ENCODE data around the gene IRAG1. TPM values are rescaled to one million over a fixed set of nuclear protein-coding genes. Genes with fewer than 3 reads are reported as not detected.

The IRAG1 gene
- polyA plus RNA-seq, 3 donors from 2014 or later = 0.41 TPM; not detected in 2

GRCh38 chr11:10722307-10722706 lies 28.8 kb upstream of the IRAG1 start:
- H3K4me1 Mint-ChIP-seq = no peaks in the 10 kb centered on the region
- no peak overlapping the region for H3K27ac Mint-ChIP-seq
- H3K27me3 Mint-ChIP-seq (ENCODE audit: low read depth in 3 of 3) = peaks cover 0 to 15% (median 1%) of the 10 kb centered on the region in 3 donors
- no peaks in the 10 kb centered on the region for H3K36me3 Mint-ChIP-seq
- DNase-seq = no peak
- H3K9me3 Mint-ChIP-seq = no peaks in the 10 kb centered on the region
- no peak overlapping the region for H3K4me3 Mint-ChIP-seq

GRCh38 chr11:10720881-10721376 lies 27.4 kb upstream of the IRAG1 start:
- Mint-ChIP-seq H3K36me3 (no peaks in the 10 kb centered on the region), H3K27ac (no peak overlapping the region)

GRCh38 chr11:10719616-10720015 lies 26.1 kb upstream of the IRAG1 start:
- H3K4me1 Mint-ChIP-seq = no peaks in the 10 kb centered on the region
- H3K27ac Mint-ChIP-seq = no peak overlapping the region
- no peaks in the 10 kb centered on the region for H3K36me3 Mint-ChIP-seq
- no peak overlapping the region for H3K4me3 Mint-ChIP-seq
- peaks cover 0 to 11% (median 1%) of the 10 kb centered on the region in 3 donors for H3K27me3 Mint-ChIP-seq (ENCODE audit: low read depth in 3 of 3)
- DNase-seq = no peak
- H3K9me3 Mint-ChIP-seq = no peaks in the 10 kb centered on the region

More at GRCh38 chr11:10720881-10721376, 27.4 kb upstream of the IRAG1 start:
- Mint-ChIP-seq H3K9me3 (no peaks in the 10 kb centered on the region), H3K4me1 (no peaks in the 10 kb centered on the region), H3K4me3 (no peak overlapping the region), H3K27me3 (ENCODE audit: low read depth in 3 of 3) (peaks cover 0 to 11% (median 1%) of the 10 kb centered on the region in 3 donors)
- DNase-seq = no peak

GRCh38 chr11:10716543-10717259 lies 23.1 kb upstream of the IRAG1 start:
- no peaks in the 10 kb centered on the region for H3K36me3 Mint-ChIP-seq
- DNase-seq = no peak
- H3K4me3 Mint-ChIP-seq = no peak overlapping the region
- H3K4me1 Mint-ChIP-seq = no peaks in the 10 kb centered on the region
- no peaks in the 10 kb centered on the region for H3K9me3 Mint-ChIP-seq
- peak overlapping the region in 1 of 6 donors; percentile 5 for H3K27ac Mint-ChIP-seq
- peaks cover 3 to 9% (median 4%) of the 10 kb centered on the region in 3 donors for H3K27me3 Mint-ChIP-seq (ENCODE audit: low read depth in 3 of 3)

GRCh38 chr11:10716122-10716521 lies 22.6 kb upstream of the IRAG1 start:
- H3K36me3 Mint-ChIP-seq = no peaks in the 10 kb centered on the region
- no peak overlapping the region for H3K4me3 Mint-ChIP-seq
- no peaks in the 10 kb centered on the region for H3K9me3 Mint-ChIP-seq
- DNase-seq = no peak
- peaks cover 3 to 7% (median 4%) of the 10 kb centered on the region in 3 donors for H3K27me3 Mint-ChIP-seq (ENCODE audit: low read depth in 3 of 3)
- no peaks in the 10 kb centered on the region for H3K4me1 Mint-ChIP-seq
- H3K27ac Mint-ChIP-seq = no peak overlapping the region

GRCh38 chr11:10715571-10715970 lies 22.0 kb upstream of the IRAG1 start:
- Mint-ChIP-seq H3K36me3 (no peaks in the 10 kb centered on the region), H3K27ac (no peak overlapping the region), H3K4me3 (no peak overlapping the region), H3K9me3 (no peaks in the 10 kb centered on the region), H3K4me1 (no peaks in the 10 kb centered on the region), H3K27me3 (ENCODE audit: low read depth in 3 of 3) (peaks cover 3 to 7% (median 4%) of the 10 kb centered on the region in 3 donors)
- DNase-seq = no peak

- DNase-seq = no peak
- no peak overlapping the region for H3K4me3 Mint-ChIP-seq
- no peaks in the 10 kb centered on the region for H3K4me1 Mint-ChIP-seq
- no peak overlapping the region for H3K27ac Mint-ChIP-seq
- H3K27me3 Mint-ChIP-seq (ENCODE audit: low read depth in 3 of 3) = peaks cover 0 to 4% (median 1%) of the 10 kb centered on the region in 3 donors
- H3K9me3 Mint-ChIP-seq = no peaks in the 10 kb centered on the region
- H3K36me3 Mint-ChIP-seq = no peaks in the 10 kb centered on the region
Observed at GRCh38 chr11:10709299-10710086, 15.9 kb upstream of the IRAG1 start.

GRCh38 chr11:10708131-10708530 lies 14.6 kb upstream of the IRAG1 start:
- H3K36me3 Mint-ChIP-seq = no peaks in the 10 kb centered on the region
- H3K9me3 Mint-ChIP-seq = no peaks in the 10 kb centered on the region
- H3K4me3 Mint-ChIP-seq = no peak overlapping the region
- peaks cover 0 to 4% (median 4%) of the 10 kb centered on the region in 3 donors for H3K27me3 Mint-ChIP-seq (ENCODE audit: low read depth in 3 of 3)
- DNase-seq = no peak
- no peak overlapping the region for H3K27ac Mint-ChIP-seq
- H3K4me1 Mint-ChIP-seq = no peaks in the 10 kb centered on the region

GRCh38 chr11:10701982-10702381 lies 8.4 kb upstream of the IRAG1 start:
- H3K4me1 Mint-ChIP-seq = no peaks in the 10 kb centered on the region
- no peak overlapping the region for H3K27ac Mint-ChIP-seq
- no peak for DNase-seq
- peaks cover 0 to 6% (median 0%) of the 10 kb centered on the region in 3 donors for H3K27me3 Mint-ChIP-seq (ENCODE audit: low read depth in 3 of 3)
- H3K4me3 Mint-ChIP-seq = no peak overlapping the region
- no peaks in the 10 kb centered on the region for H3K9me3 Mint-ChIP-seq
- H3K36me3 Mint-ChIP-seq = no peaks in the 10 kb centered on the region

- no peak for DNase-seq
- Mint-ChIP-seq H3K27ac (no peak overlapping the region), H3K36me3 (no peaks in the 10 kb centered on the region), H3K4me1 (no peaks in the 10 kb centered on the region), H3K9me3 (no peaks in the 10 kb centered on the region), H3K4me3 (no peak overlapping the region), H3K27me3 (ENCODE audit: low read depth in 3 of 3) (peaks cover 0 to 6% (median 0%) of the 10 kb centered on the region in 3 donors)
Observed at GRCh38 chr11:10699072-10699471, 5.5 kb upstream of the IRAG1 start.

GRCh38 chr11:10697323-10697620 lies 3.7 kb upstream of the IRAG1 start:
- no peak for DNase-seq
- Mint-ChIP-seq H3K4me1 (no peaks in the 10 kb centered on the region), H3K9me3 (no peaks in the 10 kb centered on the region), H3K4me3 (no peak overlapping the region), H3K27me3 (ENCODE audit: low read depth in 3 of 3) (peaks cover 0 to 2% (median under 1%) of the 10 kb centered on the region in 3 donors), H3K27ac (no peak overlapping the region), H3K36me3 (no peaks in the 10 kb centered on the region)

- no peak overlapping the region for H3K27ac Mint-ChIP-seq
- H3K4me1 Mint-ChIP-seq = no peaks in the 10 kb centered on the region
- H3K9me3 Mint-ChIP-seq = no peaks in the 10 kb centered on the region
- H3K36me3 Mint-ChIP-seq = no peaks in the 10 kb centered on the region
- no peak for DNase-seq
- H3K4me3 Mint-ChIP-seq = no peak overlapping the region
- peaks cover 0 to 7% (median 2%) of the 10 kb centered on the region in 3 donors for H3K27me3 Mint-ChIP-seq (ENCODE audit: low read depth in 3 of 3)
Observed at GRCh38 chr11:10696468-10697322, 3.1 kb upstream of the IRAG1 start.

- no peaks in the 10 kb centered on the region for H3K36me3 Mint-ChIP-seq
- H3K4me1 Mint-ChIP-seq = no peaks in the 10 kb centered on the region
- H3K9me3 Mint-ChIP-seq = no peaks in the 10 kb centered on the region
- no peak for DNase-seq
- peaks cover 0 to 7% (median 2%) of the 10 kb centered on the region in 3 donors for H3K27me3 Mint-ChIP-seq (ENCODE audit: low read depth in 3 of 3)
- H3K27ac Mint-ChIP-seq = no peak overlapping the region
- no peak overlapping the region for H3K4me3 Mint-ChIP-seq
Observed at GRCh38 chr11:10695833-10696232, 2.3 kb upstream of the IRAG1 start.

All from immature natural killer cell (primary cell).